Measurements from ENCODE around the gene COMMD6.

DNA sequence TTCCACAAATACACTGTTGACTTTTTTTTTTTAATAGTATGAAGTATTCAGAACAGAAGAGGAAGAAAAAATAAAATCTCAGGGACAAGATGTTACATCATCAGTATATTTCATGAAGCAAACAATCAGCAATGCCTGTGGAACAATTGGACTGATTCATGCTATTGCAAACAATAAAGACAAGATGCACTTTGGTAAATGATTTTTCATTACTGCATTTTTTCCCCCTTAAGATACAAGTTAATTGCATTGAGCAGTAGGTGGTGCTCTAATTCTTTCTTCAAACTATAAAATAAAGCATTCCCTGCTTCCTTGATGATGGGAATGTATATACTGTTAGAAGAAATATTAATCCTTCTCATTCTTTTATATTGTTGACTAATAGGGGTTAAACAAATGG lies 29.0 kb upstream of the COMMD6 start:
- TF ChIP-seq ZFP1 (CRISPR knock-in tag; IDR thresholded peaks at IDR 0.05) (no peak), SNAPC2 (CRISPR knock-in tag; IDR thresholded peaks at IDR 0.05) (no peak), CHD4 (IDR thresholded peaks at IDR 0.05; ENCODE audit: borderline replicate concordance, low read length) (no peak), ZNF589 (CRISPR knock-in tag; conservative IDR thresholded peaks at IDR 0.05) (no peak), SP4 (CRISPR knock-in tag; IDR thresholded peaks at IDR 0.05) (no peak), POLR2A (IDR thresholded peaks at IDR 0.05; ENCODE audit: insufficient read depth in 1 of 2, low read depth in 2 of 2, low read length in 2 of 2) (no peak)
- TF ChIP-seq, protein P1, sequence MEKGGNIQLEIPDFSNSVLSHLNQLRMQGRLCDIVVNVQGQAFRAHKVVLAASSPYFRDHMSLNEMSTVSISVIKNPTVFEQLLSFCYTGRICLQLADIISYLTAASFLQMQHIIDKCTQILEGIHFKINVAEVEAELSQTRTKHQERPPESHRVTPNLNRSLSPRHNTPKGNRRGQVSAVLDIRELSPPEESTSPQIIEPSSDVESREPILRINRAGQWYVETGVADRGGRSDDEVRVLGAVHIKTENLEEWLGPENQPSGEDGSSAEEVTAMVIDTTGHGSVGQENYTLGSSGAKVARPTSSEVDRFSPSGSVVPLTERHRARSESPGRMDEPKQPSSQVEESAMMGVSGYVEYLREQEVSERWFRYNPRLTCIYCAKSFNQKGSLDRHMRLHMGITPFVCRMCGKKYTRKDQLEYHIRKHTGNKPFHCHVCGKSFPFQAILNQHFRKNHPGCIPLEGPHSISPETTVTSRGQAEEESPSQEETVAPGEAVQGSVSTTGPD (CRISPR knock-in tag; IDR thresholded peaks at IDR 0.05): no peak
- TF ChIP-seq, protein P2, sequence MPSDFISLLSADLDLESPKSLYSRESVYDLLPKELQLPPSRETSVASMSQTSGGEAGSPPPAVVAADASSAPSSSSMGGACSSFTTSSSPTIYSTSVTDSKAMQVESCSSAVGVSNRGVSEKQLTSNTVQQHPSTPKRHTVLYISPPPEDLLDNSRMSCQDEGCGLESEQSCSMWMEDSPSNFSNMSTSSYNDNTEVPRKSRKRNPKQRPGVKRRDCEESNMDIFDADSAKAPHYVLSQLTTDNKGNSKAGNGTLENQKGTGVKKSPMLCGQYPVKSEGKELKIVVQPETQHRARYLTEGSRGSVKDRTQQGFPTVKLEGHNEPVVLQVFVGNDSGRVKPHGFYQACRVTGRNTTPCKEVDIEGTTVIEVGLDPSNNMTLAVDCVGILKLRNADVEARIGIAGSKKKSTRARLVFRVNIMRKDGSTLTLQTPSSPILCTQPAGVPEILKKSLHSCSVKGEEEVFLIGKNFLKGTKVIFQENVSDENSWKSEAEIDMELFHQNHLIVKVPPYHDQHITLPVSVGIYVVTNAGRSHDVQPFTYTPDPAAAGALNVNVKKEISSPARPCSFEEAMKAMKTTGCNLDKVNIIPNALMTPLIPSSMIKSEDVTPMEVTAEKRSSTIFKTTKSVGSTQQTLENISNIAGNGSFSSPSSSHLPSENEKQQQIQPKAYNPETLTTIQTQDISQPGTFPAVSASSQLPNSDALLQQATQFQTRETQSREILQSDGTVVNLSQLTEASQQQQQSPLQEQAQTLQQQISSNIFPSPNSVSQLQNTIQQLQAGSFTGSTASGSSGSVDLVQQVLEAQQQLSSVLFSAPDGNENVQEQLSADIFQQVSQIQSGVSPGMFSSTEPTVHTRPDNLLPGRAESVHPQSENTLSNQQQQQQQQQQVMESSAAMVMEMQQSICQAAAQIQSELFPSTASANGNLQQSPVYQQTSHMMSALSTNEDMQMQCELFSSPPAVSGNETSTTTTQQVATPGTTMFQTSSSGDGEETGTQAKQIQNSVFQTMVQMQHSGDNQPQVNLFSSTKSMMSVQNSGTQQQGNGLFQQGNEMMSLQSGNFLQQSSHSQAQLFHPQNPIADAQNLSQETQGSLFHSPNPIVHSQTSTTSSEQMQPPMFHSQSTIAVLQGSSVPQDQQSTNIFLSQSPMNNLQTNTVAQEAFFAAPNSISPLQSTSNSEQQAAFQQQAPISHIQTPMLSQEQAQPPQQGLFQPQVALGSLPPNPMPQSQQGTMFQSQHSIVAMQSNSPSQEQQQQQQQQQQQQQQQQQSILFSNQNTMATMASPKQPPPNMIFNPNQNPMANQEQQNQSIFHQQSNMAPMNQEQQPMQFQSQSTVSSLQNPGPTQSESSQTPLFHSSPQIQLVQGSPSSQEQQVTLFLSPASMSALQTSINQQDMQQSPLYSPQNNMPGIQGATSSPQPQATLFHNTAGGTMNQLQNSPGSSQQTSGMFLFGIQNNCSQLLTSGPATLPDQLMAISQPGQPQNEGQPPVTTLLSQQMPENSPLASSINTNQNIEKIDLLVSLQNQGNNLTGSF (CRISPR knock-in tag; IDR thresholded peaks at IDR 0.05): no peak
- TF ChIP-seq, protein P3, sequence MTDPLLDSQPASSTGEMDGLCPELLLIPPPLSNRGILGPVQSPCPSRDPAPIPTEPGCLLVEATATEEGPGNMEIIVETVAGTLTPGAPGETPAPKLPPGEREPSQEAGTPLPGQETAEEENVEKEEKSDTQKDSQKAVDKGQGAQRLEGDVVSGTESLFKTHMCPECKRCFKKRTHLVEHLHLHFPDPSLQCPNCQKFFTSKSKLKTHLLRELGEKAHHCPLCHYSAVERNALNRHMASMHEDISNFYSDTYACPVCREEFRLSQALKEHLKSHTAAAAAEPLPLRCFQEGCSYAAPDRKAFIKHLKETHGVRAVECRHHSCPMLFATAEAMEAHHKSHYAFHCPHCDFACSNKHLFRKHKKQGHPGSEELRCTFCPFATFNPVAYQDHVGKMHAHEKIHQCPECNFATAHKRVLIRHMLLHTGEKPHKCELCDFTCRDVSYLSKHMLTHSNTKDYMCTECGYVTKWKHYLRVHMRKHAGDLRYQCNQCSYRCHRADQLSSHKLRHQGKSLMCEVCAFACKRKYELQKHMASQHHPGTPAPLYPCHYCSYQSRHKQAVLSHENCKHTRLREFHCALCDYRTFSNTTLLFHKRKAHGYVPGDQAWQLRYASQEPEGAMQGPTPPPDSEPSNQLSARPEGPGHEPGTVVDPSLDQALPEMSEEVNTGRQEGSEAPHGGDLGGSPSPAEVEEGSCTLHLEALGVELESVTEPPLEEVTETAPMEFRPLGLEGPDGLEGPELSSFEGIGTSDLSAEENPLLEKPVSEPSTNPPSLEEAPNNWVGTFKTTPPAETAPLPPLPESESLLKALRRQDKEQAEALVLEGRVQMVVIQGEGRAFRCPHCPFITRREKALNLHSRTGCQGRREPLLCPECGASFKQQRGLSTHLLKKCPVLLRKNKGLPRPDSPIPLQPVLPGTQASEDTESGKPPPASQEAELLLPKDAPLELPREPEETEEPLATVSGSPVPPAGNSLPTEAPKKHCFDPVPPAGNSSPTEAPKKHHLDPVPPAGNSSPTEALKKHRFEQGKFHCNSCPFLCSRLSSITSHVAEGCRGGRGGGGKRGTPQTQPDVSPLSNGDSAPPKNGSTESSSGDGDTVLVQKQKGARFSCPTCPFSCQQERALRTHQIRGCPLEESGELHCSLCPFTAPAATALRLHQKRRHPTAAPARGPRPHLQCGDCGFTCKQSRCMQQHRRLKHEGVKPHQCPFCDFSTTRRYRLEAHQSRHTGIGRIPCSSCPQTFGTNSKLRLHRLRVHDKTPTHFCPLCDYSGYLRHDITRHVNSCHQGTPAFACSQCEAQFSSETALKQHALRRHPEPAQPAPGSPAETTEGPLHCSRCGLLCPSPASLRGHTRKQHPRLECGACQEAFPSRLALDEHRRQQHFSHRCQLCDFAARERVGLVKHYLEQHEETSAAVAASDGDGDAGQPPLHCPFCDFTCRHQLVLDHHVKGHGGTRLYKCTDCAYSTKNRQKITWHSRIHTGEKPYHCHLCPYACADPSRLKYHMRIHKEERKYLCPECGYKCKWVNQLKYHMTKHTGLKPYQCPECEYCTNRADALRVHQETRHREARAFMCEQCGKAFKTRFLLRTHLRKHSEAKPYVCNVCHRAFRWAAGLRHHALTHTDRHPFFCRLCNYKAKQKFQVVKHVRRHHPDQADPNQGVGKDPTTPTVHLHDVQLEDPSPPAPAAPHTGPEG (CRISPR knock-in tag; IDR thresholded peaks at IDR 0.05): no peak

Data from HepG2 (cell line).